HL-60 (cell line): ENCODE results near the gene GTF3C1.

Source experiments
- GABPA ChIP-seq: IDR thresholded peaks from 2 replicates; pipeline ENCODE4 v1.6.1; 2012; ENCODE audit warnings: low read depth
- POLR2AphosphoS5 ChIP-seq: IDR thresholded peaks from 2 replicates; pipeline ENCODE4 v1.6.1; 2012; ENCODE audit warnings: low read depth
- SPI1 ChIP-seq: IDR thresholded peaks from 2 replicates; pipeline ENCODE4 v1.6.1; 2012; ENCODE audit warnings: low read depth, mild to moderate bottlenecking, borderline replicate concordance
- TF ChIP-seq, protein P1 (sequence below): IDR thresholded peaks from one replicate; pipeline ENCODE4 v1.5.1; 2011; ENCODE audit warnings: low read length, control low read depth, inconsistent platforms; ENCODE audit not compliant: insufficient read depth
- TF ChIP-seq, protein P2 (sequence below): IDR thresholded peaks from 2 replicates; pipeline ENCODE4 v1.6.1; 2012; ENCODE audit warnings: low read depth; ENCODE audit not compliant: insufficient replicate concordance

DNA sequence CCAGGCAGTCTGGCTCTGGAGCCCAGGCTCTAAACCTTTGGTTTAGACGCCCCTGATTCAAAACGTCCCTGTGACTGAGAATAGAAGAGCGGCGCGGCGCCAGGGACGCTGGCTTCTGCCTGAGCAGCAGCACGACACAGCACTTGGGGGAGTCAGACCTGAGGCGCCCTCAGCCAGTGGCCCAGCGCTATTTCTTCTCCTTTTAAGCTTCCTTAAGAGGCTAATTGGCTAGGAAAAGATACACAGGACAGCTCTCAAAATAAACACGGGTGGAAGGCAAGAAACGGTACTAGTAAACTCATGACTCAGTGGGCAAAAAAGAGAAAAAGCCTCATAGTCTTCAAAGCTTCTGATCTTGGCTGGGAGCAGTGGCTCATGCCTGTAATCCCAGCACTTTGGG, 34.9 kb downstream of the GTF3C1 start:
- TF ChIP-seq GABPA, result no peak
- TF ChIP-seq SPI1, result no peak
- TF ChIP-seq, protein P1, sequence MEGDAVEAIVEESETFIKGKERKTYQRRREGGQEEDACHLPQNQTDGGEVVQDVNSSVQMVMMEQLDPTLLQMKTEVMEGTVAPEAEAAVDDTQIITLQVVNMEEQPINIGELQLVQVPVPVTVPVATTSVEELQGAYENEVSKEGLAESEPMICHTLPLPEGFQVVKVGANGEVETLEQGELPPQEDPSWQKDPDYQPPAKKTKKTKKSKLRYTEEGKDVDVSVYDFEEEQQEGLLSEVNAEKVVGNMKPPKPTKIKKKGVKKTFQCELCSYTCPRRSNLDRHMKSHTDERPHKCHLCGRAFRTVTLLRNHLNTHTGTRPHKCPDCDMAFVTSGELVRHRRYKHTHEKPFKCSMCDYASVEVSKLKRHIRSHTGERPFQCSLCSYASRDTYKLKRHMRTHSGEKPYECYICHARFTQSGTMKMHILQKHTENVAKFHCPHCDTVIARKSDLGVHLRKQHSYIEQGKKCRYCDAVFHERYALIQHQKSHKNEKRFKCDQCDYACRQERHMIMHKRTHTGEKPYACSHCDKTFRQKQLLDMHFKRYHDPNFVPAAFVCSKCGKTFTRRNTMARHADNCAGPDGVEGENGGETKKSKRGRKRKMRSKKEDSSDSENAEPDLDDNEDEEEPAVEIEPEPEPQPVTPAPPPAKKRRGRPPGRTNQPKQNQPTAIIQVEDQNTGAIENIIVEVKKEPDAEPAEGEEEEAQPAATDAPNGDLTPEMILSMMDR, result no peak
- TF ChIP-seq POLR2AphosphoS5, result no peak
- TF ChIP-seq, protein P2, sequence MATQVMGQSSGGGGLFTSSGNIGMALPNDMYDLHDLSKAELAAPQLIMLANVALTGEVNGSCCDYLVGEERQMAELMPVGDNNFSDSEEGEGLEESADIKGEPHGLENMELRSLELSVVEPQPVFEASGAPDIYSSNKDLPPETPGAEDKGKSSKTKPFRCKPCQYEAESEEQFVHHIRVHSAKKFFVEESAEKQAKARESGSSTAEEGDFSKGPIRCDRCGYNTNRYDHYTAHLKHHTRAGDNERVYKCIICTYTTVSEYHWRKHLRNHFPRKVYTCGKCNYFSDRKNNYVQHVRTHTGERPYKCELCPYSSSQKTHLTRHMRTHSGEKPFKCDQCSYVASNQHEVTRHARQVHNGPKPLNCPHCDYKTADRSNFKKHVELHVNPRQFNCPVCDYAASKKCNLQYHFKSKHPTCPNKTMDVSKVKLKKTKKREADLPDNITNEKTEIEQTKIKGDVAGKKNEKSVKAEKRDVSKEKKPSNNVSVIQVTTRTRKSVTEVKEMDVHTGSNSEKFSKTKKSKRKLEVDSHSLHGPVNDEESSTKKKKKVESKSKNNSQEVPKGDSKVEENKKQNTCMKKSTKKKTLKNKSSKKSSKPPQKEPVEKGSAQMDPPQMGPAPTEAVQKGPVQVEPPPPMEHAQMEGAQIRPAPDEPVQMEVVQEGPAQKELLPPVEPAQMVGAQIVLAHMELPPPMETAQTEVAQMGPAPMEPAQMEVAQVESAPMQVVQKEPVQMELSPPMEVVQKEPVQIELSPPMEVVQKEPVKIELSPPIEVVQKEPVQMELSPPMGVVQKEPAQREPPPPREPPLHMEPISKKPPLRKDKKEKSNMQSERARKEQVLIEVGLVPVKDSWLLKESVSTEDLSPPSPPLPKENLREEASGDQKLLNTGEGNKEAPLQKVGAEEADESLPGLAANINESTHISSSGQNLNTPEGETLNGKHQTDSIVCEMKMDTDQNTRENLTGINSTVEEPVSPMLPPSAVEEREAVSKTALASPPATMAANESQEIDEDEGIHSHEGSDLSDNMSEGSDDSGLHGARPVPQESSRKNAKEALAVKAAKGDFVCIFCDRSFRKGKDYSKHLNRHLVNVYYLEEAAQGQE, result no peak
